ENCODE results near the gene GBF1. TPM values are rescaled to one million over a fixed set of nuclear protein-coding genes. Genes with fewer than 3 reads are reported as not detected.

GBF1 gene
- total and polyA plus RNA-seq, 2 of the 13 experiments (the other 11 are each of a cell fraction or from before 2014, with no cell fraction given): 17.1 to 21.9 TPM

- no peak overlapping the region for H2AFZ ChIP-seq (ENCODE audit: low read length)
- no peak for ATAC-seq
- intact Hi-C loops (cut with micrococcal nuclease; ENCODE audit: unreplicated experiment) (loop anchor here (10.0 kb wide), 1 partner anchor 47 kb away; no protein-coding TSS in a partner anchor), in situ Hi-C loops (cut with HindIII; ENCODE audit: extremely low pct_ligation_motif_present, low pct_unique_long_range_greater_than_20kb) (no loop called here)
- no TSS peak for BruUV-seq (replicated peaks)
- no peaks in the 10 kb centered on the region for H3K9me3 ChIP-seq (ENCODE audit: low read length)
- peaks cover 9% of the 10 kb centered on the region for H3K4me1 ChIP-seq (ENCODE audit: insufficient read depth, low read length)
- no peak overlapping the region for H3K4me2 ChIP-seq (ENCODE audit: low read depth, low read length)
- no peak overlapping the region for H3K4me3 ChIP-seq (replicated peaks in 1 of 3; ENCODE audit: insufficient read depth in 1 of 3, low read depth in 2 of 3, low read length in 3 of 3)
- H4K20me1 ChIP-seq (ENCODE audit: insufficient read depth, low read length): peaks cover 2% of the 10 kb centered on the region; the same call in 1 of the 2 replicates
- TF ChIP-seq, protein P1, sequence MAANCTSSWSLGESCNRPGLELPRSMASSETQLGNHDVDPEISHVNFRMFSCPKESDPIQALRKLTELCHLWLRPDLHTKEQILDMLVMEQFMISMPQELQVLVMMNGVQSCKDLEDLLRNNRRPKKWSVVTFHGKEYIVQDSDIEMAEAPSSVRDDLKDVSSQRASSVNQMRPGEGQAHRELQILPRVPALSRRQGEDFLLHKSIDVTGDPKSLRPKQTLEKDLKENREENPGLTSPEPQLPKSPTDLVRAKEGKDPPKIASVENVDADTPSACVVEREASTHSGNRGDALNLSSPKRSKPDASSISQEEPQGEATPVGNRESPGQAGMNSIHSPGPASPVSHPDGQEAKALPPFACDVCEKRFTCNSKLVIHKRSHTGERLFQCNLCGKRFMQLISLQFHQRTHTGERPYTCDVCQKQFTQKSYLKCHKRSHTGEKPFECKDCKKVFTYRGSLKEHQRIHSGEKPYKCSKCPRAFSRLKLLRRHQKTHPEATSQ (CRISPR knock-in tag; IDR thresholded peaks at IDR 0.05; ENCODE audit: borderline replicate concordance): no peak
- TF ChIP-seq, protein P2, sequence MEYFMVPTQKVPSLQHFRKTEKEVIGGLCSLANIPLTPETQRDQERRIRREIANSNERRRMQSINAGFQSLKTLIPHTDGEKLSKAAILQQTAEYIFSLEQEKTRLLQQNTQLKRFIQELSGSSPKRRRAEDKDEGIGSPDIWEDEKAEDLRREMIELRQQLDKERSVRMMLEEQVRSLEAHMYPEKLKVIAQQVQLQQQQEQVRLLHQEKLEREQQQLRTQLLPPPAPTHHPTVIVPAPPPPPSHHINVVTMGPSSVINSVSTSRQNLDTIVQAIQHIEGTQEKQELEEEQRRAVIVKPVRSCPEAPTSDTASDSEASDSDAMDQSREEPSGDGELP (IDR thresholded peaks at IDR 0.05; ENCODE audit: borderline replicate concordance, low read depth): no peak
- TF ChIP-seq ZNF619 (CRISPR knock-in tag; IDR thresholded peaks at IDR 0.05): no peak
- no peak for TF ChIP-seq FOXK2 (IDR thresholded peaks at IDR 0.05)
- TF ChIP-seq CTCF (CRISPR knock-in tag; IDR thresholded peaks at IDR 0.05): no peak
- POLR2A ChIA-PET: no interaction called here
- H3K79me2 ChIP-seq (ENCODE audit: insufficient read depth, low read length): peaks cover 24% of the 10 kb centered on the region
- no peak overlapping the region for H3K9ac ChIP-seq (ENCODE audit: insufficient read depth, low read depth, low read length)
- H3K27ac ChIP-seq (ENCODE audit: extremely low read length, insufficient read depth, low read length): no peak overlapping the region
- no peaks in the 10 kb centered on the region for H3K27me3 ChIP-seq (ENCODE audit: control insufficient read depth in 1 of 2, insufficient read depth in 2 of 2, low read length in 2 of 2)
- no peak for FAIRE-seq
- peaks cover 1 to 24% of the 10 kb centered on the region in 2 experiments; a peak in 2 of 5 replicates for H3K36me3 ChIP-seq (replicated peaks in 1 of 2; ENCODE audit: control insufficient read depth in 1 of 2, insufficient read depth in 2 of 2, low read length in 2 of 2)
- DNase-seq (ENCODE audit: low spot score): no peak
- CTCF ChIA-PET (ENCODE audit: low intra/inter-chr PET ratio, low total read pairs): no interaction called here
These were observed 42.2 kb downstream of the GBF1 start for GRCh38 chr10:102287538-102287937.
